Activated T-helper 1 cell treated with anti-CD3 and anti-CD28 coated beads, Interleukin-12 subunit alpha, Interleukin-12 subunit beta, Interleukin-2, Interleukin-4 antibody, amounts not matched to agents 30 ng/mL and 10 ng/mL and 1 ng/mL, durations not matched to agents 14 hours and 24 hours and 36 hours (primary cell): ENCODE results near the gene SPON1. TPM values are rescaled to one million over a fixed set of nuclear protein-coding genes. Genes with fewer than 3 reads are reported as not detected.
"Not testable (repeated sequence)": the region's sequence is repeated elsewhere in the genome, so short reads cannot be mapped to it uniquely, and the experiment has no call there.

Experiments used
- DNase-seq: peaks from one replicate; pipeline ENCODE4 v3.0.0; 2021; ENCODE audit warnings: low spot score
- H3K27ac Mint-ChIP-seq: one replicate; pipeline ENCODE4 v1.8.0; 2021; ENCODE audit warnings: mild to moderate bottlenecking, mixed read lengths
- H3K27me3 Mint-ChIP-seq: one replicate; pipeline ENCODE4 v1.8.0; 2022; ENCODE audit warnings: mild to moderate bottlenecking, moderate library complexity, mixed read lengths; ENCODE audit not compliant: insufficient read depth
- H3K36me3 Mint-ChIP-seq: one replicate; pipeline ENCODE4 v1.8.0; 2021; ENCODE audit warnings: low read depth, mixed read lengths
- H3K4me1 Mint-ChIP-seq: one replicate; pipeline ENCODE4 v1.8.0; 2021; ENCODE audit warnings: low read depth, mixed read lengths
- H3K4me3 Mint-ChIP-seq: one replicate; pipeline ENCODE4 v1.8.0; 2021; ENCODE audit warnings: mild to moderate bottlenecking, moderate library complexity, mixed read lengths
- H3K9me3 Mint-ChIP-seq: one replicate; pipeline ENCODE4 v1.8.0; 2021; ENCODE audit warnings: mixed read lengths
- intact Hi-C: fragments of 100-400 bp; cut with micrococcal nuclease; formaldehyde crosslinking; loops from one replicate; pipeline ENCODE4 v1.15.1; 2024
- total RNA-seq: library from RNA; stranded (reverse); gene quantifications from 2 replicates; pipeline ENCODE4 v1.2.3, GENCODE V29; 2022

Gene SPON1
- total RNA-seq, 1 donor from 2014 or later = 0.29 TPM

GRCh38 chr11:13970986-13971385, 8.5 kb downstream of the SPON1 start:
- intact Hi-C loops = no loop called here
- no peak overlapping the region for H3K27ac Mint-ChIP-seq
- peaks cover 26% of the 10 kb centered on the region for H3K27me3 Mint-ChIP-seq
- H3K4me1 Mint-ChIP-seq = peaks cover 36% of the 10 kb centered on the region
- no peaks in the 10 kb centered on the region for H3K36me3 Mint-ChIP-seq
- H3K4me3 Mint-ChIP-seq = no peak overlapping the region
- no peak for DNase-seq
- no peaks in the 10 kb centered on the region for H3K9me3 Mint-ChIP-seq

DNA sequence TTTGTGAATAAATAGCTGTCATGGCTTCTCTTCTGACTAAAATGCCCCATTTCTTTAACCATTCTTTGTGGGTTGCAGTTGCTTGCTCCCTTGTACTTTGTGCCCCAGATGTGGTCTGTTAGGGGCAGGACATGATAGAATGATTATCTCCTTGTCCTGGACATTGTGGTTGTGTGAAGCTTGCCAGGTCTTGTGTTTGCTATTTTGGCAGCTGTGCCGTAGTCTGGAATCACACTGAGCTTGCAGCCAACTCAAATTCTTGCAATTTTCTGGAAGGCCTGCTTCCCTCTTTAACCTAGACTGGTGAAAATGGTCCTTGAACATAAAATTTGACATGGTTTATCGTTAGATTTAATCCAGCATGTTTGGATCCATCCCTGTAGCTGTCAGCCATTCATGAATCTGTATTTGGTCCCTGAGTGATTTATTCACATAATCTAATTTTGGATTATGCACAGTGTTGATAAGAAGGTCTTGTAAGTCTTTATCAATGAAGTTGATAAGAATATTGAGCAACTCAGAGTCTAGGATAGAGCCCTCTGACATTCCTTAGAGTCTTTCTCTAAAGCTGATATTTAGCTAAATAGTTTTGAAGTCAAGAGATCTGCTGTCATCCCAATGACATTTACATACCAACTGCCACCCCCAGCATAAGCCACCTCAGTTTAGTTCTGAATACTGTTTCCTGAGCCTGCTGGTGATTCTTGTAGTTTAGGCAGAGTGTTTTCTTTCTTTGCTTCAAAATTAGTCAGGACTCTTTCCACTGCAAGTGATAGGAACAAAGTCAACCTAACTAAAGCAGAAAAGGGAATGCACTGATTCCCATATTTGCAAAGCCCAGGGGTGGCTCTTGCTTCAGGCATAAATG, 9.8 kb downstream of the SPON1 start:
- no peak overlapping the region for H3K4me3 Mint-ChIP-seq
- intact Hi-C loops = loop anchor here (2.0 kb wide), 2 partner anchors 31 to 107 kb away; no protein-coding TSS in a partner anchor
- peaks cover 14% of the 10 kb centered on the region for H3K27me3 Mint-ChIP-seq
- H3K36me3 Mint-ChIP-seq = no peaks in the 10 kb centered on the region
- no peak for DNase-seq
- H3K4me1 Mint-ChIP-seq = peaks cover 36% of the 10 kb centered on the region
- peak overlapping the region; percentile 86 for H3K27ac Mint-ChIP-seq
- no peaks in the 10 kb centered on the region for H3K9me3 Mint-ChIP-seq

DNA sequence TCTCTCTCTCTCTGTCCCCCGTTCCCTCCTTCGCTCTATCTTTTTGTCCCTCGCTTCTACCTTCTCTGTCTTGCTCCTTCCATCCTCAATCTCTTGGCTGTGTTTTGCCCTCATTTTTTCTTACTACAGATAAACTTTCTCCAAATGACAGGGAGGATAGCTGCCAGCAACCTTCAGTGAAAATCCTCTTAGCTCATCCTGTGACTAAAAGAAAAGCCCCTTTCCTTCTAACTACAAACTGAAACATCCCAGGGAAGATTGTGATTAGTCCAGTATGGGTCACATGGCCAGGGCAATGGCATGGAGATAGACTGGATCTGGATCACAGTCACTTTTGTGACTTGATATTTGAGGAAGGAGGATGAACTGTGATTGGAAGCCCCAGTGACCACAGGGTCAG, 10.4 kb downstream of the SPON1 start:
- intact Hi-C loops = loop anchor here (2.0 kb wide), 2 partner anchors 32 to 106 kb away; no protein-coding TSS in a partner anchor
- H3K9me3 Mint-ChIP-seq = no peaks in the 10 kb centered on the region
- DNase-seq = no peak
- H3K4me3 Mint-ChIP-seq = no peak overlapping the region
- H3K27me3 Mint-ChIP-seq = peaks cover 7% of the 10 kb centered on the region
- H3K27ac Mint-ChIP-seq = peak overlapping the region; percentile 86
- H3K4me1 Mint-ChIP-seq = peaks cover 36% of the 10 kb centered on the region
- H3K36me3 Mint-ChIP-seq = no peaks in the 10 kb centered on the region

GRCh38 chr11:13974631-13975030, 12.1 kb downstream of the SPON1 start:
- Mint-ChIP-seq H3K36me3 (no peaks in the 10 kb centered on the region), H3K27me3 (peaks cover 4% of the 10 kb centered on the region), H3K9me3 (no peaks in the 10 kb centered on the region), H3K4me1 (peaks cover 23% of the 10 kb centered on the region), H3K4me3 (no peak overlapping the region), H3K27ac (no peak overlapping the region)
- DNase-seq = no peak
- intact Hi-C loops = no loop called here

DNA sequence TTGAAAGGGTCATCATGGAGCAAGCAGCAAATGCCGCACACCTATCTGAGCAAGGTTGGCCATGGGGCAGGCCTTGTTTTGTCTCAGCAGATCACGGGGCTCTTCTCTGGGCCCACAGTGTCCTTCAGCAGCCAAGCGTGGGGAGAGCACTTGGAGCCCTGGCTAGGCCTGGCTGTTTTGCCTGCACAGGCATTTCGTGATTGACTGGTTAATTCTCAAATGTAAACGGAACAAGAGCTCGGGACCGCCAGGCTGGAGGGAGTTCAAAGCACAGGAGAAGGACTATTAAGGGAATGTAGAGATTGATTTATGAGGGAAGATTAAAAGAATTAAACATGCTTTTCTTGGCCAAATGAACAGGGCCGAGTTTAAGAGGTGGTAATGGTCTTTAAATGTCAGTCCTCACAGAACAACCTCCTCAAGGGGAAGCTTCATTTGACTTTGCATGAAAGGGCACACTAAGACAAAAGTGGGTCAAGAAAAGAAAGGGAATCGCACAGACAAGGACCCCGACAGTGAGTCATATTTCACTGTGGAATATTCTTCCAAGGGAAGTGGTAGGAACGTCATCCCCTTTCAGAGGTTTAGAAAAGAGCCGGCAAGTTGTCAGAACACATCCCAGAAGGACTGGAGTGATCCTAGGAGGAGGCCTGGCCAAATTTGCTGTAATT, 20.7 kb downstream of the SPON1 start:
- Mint-ChIP-seq H3K27ac (no peak overlapping the region), H3K4me3 (no peak overlapping the region), H3K9me3 (no peaks in the 10 kb centered on the region), H3K27me3 (no peaks in the 10 kb centered on the region), H3K36me3 (no peaks in the 10 kb centered on the region), H3K4me1 (no peaks in the 10 kb centered on the region)
- DNase-seq = no peak
- intact Hi-C loops = no loop called here

- peaks cover 2% of the 10 kb centered on the region for H3K27me3 Mint-ChIP-seq
- no peaks in the 10 kb centered on the region for H3K4me1 Mint-ChIP-seq
- DNase-seq = no peak
- no peak overlapping the region for H3K4me3 Mint-ChIP-seq
- intact Hi-C loops = no loop called here
- no peak overlapping the region for H3K27ac Mint-ChIP-seq
- no peaks in the 10 kb centered on the region for H3K36me3 Mint-ChIP-seq
- H3K9me3 Mint-ChIP-seq = no peaks in the 10 kb centered on the region
Observed at GRCh38 chr11:13984616-13985450, 22.3 kb downstream of the SPON1 start.

- intact Hi-C loops, DNase-seq, H3K27me3 Mint-ChIP-seq, H3K36me3 Mint-ChIP-seq, H3K9me3 Mint-ChIP-seq, H3K4me1 Mint-ChIP-seq, H3K4me3 Mint-ChIP-seq, H3K27ac Mint-ChIP-seq: not testable (repeated sequence)
Observed at GRCh38 chr11:13986695-13987094, 24.2 kb downstream of the SPON1 start.

GRCh38 chr11:13992158-13992856, 29.8 kb downstream of the SPON1 start:
- H3K4me3 Mint-ChIP-seq, intact Hi-C loops, H3K27ac Mint-ChIP-seq, DNase-seq, H3K27me3 Mint-ChIP-seq, H3K9me3 Mint-ChIP-seq, H3K36me3 Mint-ChIP-seq, H3K4me1 Mint-ChIP-seq: not testable (repeated sequence)

DNA sequence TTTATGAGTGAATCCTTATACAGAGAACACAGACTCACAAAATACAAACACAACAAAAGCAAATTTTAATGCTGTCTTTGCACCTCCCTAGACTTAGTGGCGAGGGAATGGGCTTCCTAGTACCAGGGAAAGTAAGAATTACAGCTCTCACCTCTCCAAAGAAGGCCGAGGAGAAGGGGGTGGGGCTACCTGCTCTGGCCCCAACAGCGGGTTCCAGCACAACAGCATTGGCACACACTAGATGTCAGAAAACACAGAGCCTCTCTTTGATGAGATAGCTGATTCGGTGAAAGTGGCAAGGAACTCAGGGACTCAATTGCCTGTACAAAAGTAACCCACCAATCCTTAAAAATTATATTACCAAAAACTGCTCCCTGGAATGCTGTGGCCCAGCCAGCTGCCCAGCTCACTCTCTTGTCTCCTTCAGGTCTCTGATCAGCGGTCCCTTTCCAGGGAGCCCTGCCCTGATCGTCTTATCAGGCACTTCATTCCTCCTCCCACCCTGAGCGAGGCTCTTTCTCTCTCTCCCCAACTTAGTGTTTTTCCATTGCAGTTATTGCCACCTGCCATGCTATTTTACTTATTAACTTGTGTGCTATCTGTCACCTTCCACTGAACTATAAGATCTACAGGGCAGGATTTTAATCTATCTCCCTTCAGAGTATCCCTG, 30.7 kb downstream of the SPON1 start:
- no peak overlapping the region for H3K4me3 Mint-ChIP-seq

GRCh38 chr11:13997881-13998280, 35.4 kb downstream of the SPON1 start:
- no peaks in the 10 kb centered on the region for H3K4me1 Mint-ChIP-seq
- H3K36me3 Mint-ChIP-seq = no peaks in the 10 kb centered on the region
- no peak overlapping the region for H3K27ac Mint-ChIP-seq
- peaks cover 3% of the 10 kb centered on the region for H3K9me3 Mint-ChIP-seq
- no peak overlapping the region for H3K4me3 Mint-ChIP-seq
- DNase-seq = no peak
- intact Hi-C loops = no loop called here
- peaks cover 6% of the 10 kb centered on the region for H3K27me3 Mint-ChIP-seq

More for the DNA sequence above, 30.7 kb downstream of the SPON1 start:
- Mint-ChIP-seq H3K36me3 (no peaks in the 10 kb centered on the region), H3K4me1 (no peaks in the 10 kb centered on the region), H3K27me3 (peaks cover 2% of the 10 kb centered on the region), H3K9me3 (no peaks in the 10 kb centered on the region), H3K27ac (no peak overlapping the region)
- intact Hi-C loops = no loop called here
- DNase-seq = no peak

GRCh38 chr11:13999704-14000103, 37.2 kb downstream of the SPON1 start:
- H3K4me1 Mint-ChIP-seq = no peaks in the 10 kb centered on the region
- H3K36me3 Mint-ChIP-seq = no peaks in the 10 kb centered on the region
- no peak for DNase-seq
- H3K27me3 Mint-ChIP-seq = peaks cover 8% of the 10 kb centered on the region
- peaks cover 3% of the 10 kb centered on the region for H3K9me3 Mint-ChIP-seq
- no peak overlapping the region for H3K27ac Mint-ChIP-seq
- intact Hi-C loops = no loop called here
- no peak overlapping the region for H3K4me3 Mint-ChIP-seq

DNA sequence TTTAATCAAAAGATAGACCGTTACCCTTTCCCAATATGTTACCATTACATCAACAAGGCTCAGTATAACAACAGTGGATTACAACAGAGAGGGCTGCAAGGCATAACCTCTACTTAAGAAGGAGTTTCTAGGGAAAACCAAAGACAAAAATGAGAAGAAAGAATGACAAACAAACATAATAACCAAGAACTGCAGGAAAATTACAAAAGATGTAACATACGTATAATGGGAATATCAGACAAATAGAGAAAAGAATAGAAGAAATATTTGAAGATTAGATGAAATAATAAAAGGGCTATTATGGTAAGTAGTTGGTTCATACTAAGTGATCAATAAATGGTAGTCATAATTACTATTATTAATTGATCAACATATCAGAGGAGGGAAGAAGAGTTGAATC, 39.1 kb downstream of the SPON1 start:
- Mint-ChIP-seq H3K4me3 (no peak overlapping the region), H3K36me3 (no peaks in the 10 kb centered on the region), H3K9me3 (peaks cover 3% of the 10 kb centered on the region), H3K27me3 (peaks cover 8% of the 10 kb centered on the region), H3K27ac (no peak overlapping the region), H3K4me1 (no peaks in the 10 kb centered on the region)
- intact Hi-C loops = no loop called here
- DNase-seq = no peak
